ENCODE results near the gene OPA1.

DNA sequence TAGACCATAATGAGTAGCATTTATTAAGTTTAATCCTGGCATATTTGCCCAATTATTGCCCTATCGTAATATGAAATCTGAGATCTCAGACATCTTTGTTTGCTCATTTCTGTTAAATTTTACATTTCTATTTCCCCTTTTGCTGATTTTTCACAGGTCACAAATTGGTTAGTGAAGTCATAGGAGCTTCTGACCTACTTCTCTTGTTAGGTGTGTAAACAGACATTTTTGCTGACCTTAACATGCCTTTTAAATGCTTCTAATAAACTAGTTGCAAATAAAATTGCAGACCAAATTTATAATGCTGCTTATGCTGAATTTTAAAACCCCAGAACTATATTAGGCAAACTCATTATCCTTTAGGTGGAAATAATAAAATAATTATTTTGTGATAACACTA is 24.6 kb downstream of the OPA1 start:
- TF ChIP-seq POLR2A (IDR thresholded peaks at IDR 0.05), result no peak
- no peak for TF ChIP-seq CTCF (IDR thresholded peaks at IDR 0.05)
